GM12878 (cell line): ENCODE measurements around the gene COL5A1.

Experiments
- EP300 ChIP-seq, 2 experiments: fragments of 150-350 bp in 1 of 2; IDR thresholded peaks; 2 replicates each; pipeline ENCODE4 v1.6.1; 2011 to 2012; ENCODE audit warnings: low read depth in 2 of 2, low read length in 2 of 2, borderline replicate concordance in 1 of 2, improper control_type of control experiment in 1 of 2, inconsistent platforms in 1 of 2; ENCODE audit not compliant: control insufficient read depth in 1 of 2
- PML ChIP-seq: IDR thresholded peaks from 2 replicates; pipeline ENCODE4 v1.6.1; 2012; ENCODE audit warnings: low read length, inconsistent platforms
- POU2F2 ChIP-seq: IDR thresholded peaks from 3 replicates; pipeline ENCODE4 v1.6.1; 2011; ENCODE audit warnings: low read depth, mild to moderate bottlenecking, low read length, borderline replicate concordance
- RBBP5 ChIP-seq: fragments of 200-600 bp; sonication (generic); conservative IDR thresholded peaks from 2 replicates; pipeline ENCODE4 v1.6.1; 2016
- TF ChIP-seq, protein P1 (sequence below), 3 experiments: IDR thresholded peaks in 2 of 3; conservative IDR thresholded peaks in 1 of 3; 2 replicates each; pipeline ENCODE4 v1.5.1; 2011; ENCODE audit warnings: low read depth in 3 of 3, low read length in 3 of 3, mild to moderate bottlenecking in 3 of 3, control low read depth in 2 of 3, moderate library complexity in 2 of 3, inconsistent platforms in 1 of 3, mixed read lengths in 1 of 3; ENCODE audit not compliant: control insufficient read depth in 2 of 3, insufficient read depth in 1 of 3; ENCODE audit errors: extremely low read depth in 1 of 3

DNA sequence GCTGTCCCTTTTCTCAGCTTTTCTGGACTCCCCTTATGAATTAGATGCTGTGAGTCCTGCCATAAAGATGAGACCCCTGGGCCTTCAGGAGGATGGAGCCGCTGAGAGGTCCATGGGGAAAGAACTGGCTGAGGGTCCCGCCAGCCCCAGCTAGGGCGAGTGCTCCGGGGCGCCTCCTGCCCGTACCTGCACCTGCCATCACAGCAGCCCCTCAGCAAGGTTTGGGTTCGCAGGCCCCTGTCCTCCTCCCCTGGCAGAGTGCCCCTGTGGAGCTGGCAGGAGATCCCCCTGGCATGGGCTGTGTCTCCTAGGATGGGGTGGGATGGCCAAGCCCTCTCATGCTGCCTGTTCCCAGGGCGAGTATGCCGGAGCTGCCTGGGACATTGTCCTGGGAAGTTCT is 64.2 kb downstream of the COL5A1 start:
- TF ChIP-seq, protein P1, sequence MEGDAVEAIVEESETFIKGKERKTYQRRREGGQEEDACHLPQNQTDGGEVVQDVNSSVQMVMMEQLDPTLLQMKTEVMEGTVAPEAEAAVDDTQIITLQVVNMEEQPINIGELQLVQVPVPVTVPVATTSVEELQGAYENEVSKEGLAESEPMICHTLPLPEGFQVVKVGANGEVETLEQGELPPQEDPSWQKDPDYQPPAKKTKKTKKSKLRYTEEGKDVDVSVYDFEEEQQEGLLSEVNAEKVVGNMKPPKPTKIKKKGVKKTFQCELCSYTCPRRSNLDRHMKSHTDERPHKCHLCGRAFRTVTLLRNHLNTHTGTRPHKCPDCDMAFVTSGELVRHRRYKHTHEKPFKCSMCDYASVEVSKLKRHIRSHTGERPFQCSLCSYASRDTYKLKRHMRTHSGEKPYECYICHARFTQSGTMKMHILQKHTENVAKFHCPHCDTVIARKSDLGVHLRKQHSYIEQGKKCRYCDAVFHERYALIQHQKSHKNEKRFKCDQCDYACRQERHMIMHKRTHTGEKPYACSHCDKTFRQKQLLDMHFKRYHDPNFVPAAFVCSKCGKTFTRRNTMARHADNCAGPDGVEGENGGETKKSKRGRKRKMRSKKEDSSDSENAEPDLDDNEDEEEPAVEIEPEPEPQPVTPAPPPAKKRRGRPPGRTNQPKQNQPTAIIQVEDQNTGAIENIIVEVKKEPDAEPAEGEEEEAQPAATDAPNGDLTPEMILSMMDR (IDR thresholded peaks at IDR 0.05 in 2 of 3, conservative IDR thresholded peaks at IDR 0.05 in 1 of 3; ENCODE audit: control insufficient read depth in 2 of 3, extremely low read depth in 1 of 3, insufficient read depth in 1 of 3, low read depth in 3 of 3, low read length in 3 of 3), result no peak
- no peak for TF ChIP-seq RBBP5
- no peak for TF ChIP-seq POU2F2
- no peak for TF ChIP-seq PML
- TF ChIP-seq EP300 (IDR thresholded peaks at IDR 0.05; ENCODE audit: borderline replicate concordance in 1 of 2, control insufficient read depth in 1 of 2, low read depth in 2 of 2, low read length in 2 of 2), result no peak
